Middle frontal gyrus (tissue), 1 donor: ENCODE data around the gene KRT84.

Experiments
- DNase-seq: peaks from one replicate; pipeline ENCODE4 v3.0.0-alpha.2; 2015; ENCODE audit warnings: low spot score; ENCODE audit errors: extremely low spot score

Gene KRT84, protein sequence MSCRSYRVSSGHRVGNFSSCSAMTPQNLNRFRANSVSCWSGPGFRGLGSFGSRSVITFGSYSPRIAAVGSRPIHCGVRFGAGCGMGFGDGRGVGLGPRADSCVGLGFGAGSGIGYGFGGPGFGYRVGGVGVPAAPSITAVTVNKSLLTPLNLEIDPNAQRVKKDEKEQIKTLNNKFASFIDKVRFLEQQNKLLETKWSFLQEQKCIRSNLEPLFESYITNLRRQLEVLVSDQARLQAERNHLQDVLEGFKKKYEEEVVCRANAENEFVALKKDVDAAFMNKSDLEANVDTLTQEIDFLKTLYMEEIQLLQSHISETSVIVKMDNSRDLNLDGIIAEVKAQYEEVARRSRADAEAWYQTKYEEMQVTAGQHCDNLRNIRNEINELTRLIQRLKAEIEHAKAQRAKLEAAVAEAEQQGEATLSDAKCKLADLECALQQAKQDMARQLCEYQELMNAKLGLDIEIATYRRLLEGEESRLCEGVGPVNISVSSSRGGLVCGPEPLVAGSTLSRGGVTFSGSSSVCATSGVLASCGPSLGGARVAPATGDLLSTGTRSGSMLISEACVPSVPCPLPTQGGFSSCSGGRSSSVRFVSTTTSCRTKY

DNA sequence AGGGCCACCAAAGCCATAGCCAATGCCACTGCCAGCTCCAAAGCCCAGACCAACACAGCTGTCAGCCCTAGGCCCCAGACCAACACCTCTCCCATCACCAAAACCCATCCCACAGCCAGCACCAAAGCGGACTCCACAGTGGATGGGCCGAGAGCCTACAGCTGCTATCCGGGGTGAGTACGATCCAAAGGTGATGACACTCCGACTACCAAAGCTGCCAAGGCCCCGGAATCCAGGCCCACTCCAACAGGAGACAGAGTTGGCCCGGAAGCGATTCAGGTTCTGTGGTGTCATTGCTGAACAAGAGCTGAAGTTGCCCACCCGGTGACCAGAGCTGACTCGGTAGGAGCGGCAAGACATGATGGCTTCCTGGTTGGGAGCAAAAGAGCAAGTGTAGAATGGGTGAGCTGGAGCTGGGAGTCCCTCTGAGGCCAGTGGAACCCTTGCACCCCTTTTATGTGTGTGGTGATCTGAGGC, at the start of gene KRT84:
KRT84 (minus strand) TSS at position 427 of the 477 bp plus-strand sequence; CDS start at position 360, 67 bp downstream.
- DNase-seq, result no peak

DNA sequence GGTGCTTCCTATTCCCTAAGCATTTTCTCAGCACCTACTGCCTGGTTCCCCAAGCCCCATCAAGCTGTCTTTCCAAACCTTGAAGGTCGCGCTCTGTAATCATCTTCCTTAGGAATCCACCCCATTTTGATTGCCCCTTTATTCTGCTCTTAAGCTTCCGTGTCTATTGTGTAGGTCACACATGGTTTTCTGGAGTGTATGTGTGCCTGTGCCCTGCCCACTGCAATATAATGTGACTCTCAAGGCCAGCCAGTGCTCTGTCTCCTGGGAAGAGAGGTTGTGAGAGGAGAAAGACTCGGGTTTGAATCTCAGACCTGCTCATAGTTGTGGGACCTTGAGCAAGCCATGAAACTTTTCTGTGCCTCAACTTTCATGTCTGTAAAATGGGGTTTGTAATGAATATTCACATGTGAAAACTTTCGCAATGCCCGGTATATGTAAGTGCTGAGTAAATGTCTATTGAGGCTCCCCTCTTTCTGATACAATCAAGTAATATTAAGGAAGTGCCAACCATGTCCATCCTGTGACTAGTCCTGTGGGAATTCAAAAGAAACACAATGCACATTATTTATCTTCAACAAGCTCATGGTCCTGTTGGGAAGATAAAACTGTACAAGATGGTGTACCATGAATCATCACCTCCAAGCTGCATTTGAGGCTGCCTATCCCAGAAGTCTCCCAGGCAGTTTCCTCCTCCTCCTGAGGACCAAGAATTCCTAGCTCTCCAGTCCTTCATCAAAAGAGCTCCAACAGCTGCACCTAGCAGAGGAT, 49.5 kb upstream of the KRT84 start:
- DNase-seq, result no peak

DNA sequence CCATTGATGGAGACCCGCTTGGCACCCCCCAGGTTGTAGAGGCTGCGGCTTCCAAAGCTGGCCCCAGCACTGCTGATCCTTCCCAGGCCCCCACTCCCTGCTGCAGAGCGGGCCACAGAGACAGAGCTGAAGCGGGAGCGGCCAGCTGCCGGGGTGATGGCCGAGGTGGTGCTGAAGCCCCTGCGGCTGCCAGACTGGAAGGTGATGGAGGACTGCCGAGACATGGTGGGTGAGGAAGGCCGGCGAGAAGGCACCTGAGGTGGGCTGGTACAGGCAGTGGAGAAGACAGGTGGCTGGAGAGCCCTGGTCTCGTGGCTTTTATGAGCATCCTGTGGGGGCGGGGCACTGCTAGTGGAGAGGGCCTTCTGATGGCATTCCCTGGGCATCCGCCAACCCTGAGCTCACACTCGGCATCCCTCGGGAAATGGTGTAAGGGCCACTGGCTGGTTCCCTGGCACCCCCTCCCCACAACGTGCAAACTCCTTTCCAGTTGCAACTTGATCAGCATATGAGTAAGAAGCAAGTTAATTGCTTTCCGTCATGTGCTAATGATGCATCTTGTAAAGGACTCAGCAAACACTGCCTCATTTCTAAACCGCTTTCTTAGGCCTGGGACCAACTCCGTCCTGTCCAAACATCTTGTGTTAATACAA, 48.8 kb upstream of the KRT84 start, which contains the start of gene KRT75:
KRT75 (minus strand) TSS at position 291 of the 653 bp plus-strand sequence; CDS start at position 224, 67 bp downstream.
- no peak for DNase-seq

DNA sequence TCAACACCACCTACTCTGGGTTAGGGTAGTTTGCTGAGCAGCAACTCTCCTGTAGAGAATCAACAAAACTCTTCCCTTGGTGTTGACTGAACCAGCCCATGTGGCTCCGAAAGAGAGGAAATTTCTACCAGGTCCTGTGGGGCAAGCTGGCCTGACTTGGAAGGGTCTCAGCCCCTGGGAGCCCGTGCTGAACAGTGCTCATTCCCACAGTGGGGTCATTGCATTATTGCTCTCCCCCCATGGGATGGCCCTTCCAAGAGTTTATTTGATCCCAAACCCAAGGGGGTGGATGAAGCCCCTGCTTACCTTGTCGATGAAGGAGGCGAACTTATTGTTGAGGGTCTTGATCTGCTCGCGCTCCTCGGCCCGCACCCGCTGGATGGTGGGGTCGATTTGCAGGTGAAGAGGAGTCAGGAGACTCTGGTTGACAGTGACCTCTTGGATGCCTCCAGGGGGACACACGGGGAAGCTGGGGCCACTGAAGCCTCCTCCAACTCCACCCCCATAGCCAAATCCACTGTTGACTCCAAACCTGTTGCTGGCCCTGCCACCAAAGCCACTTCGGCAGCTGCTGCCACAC, 48.1 kb upstream of the KRT84 start:
- no peak for DNase-seq

DNA sequence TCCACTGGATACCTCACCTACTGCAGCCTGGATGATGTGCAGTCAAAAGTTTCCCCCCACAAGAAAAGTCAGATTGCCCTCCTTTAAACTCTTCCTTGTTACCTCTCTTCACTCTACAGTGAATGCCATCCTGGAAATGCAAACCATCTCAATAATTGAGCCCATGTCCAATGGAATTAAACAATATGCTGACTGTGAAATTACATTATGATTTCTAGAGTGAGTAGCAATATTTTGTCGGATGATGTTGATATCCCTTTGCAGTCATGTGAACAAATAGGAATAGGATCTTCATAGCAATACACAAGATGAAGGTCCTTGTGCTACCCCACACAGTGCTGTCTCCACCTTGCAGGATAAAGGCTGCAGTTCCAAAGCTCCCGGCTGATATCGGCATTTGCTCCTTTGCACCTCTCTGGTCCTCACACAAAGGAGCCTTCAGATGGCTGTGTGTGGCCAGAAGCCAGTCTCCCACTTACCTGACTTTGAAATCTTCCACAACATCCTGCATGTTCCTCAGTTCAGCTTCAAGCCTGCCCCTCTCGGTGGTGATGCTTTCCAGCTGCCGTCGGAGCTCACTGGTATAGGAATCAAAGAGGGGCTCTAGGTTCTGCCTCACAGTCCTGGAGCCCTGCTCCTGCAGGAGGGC, 47.2 kb upstream of the KRT84 start:
- no peak for DNase-seq

DNA sequence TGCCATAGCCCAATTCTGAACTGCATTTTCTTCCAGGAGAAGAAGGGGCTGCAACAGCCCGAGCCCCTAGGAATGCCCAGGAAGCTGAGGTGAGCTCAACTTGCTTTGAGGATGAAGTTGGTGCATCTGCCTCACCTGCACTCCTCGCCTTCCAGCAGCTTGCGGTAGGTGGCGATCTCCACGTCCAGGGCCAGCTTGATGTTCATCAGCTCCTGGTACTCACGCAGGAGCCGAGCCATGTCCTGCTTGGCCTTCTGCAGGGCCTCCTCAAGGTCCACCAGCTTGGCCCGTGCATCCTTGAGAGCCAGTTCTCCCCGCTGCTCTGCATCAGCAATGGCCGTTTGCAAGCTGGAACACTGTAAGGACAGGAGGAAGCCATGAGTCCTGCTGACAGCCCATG, 42.7 kb upstream of the KRT84 start:
- no peak for DNase-seq

DNA sequence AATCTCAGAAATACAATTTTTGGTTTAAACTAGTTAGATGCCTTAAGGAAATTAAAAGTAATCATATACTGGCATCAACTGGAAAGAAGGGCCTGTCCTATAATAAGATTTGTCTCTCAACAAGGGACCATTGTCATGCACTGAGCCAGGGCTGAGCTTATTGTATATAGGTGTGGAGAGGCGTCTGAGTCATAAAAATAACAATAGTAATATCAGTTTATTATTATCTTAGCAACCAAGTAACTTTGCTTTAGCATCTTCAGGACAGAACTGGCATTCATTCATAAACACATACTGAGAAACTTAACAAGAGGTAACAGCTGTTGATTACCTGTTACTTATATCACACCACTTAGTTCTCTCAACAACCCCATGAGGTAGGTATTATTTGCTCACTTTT, 41.6 kb upstream of the KRT84 start:
- DNase-seq, result no peak

DNA sequence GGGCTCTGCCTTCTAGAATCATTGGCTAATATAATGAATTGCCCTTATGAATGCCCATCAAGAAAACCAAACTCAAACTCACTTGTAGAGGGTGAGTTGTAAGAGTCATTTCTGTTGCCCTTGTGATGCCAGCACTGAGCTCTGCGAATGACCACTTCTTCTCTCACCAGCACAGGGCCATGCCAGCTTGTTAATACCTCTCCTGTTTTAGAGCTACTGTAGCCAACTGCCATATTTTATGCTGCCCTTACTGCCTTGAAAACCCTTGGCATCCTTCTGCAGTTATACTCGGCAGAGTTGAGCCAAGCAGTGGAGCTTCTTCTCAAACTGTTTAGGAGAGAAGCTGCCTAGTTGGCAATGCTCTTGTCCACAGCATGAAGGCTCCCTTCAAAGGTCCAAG, 40.6 kb upstream of the KRT84 start:
- no peak for DNase-seq

DNA sequence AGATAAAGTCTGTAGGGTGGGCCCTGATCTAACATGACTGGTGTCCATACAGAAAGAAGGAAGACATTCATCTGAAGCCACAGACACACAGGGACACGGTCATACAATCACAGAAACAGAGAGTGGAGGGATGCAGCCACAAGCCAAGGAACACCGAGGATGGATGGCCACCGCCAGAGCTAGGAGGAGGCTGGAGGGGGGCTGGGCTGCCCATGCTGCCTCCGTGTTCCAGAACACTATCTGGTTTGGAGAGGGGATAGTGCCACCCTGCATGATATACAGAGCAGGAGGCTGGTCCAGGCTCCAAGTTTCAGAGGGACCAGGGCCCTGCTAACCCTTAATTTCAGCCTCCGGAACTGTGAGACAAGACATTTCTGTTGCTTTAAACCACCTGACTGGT, 40.0 kb upstream of the KRT84 start:
- no peak for DNase-seq

DNA sequence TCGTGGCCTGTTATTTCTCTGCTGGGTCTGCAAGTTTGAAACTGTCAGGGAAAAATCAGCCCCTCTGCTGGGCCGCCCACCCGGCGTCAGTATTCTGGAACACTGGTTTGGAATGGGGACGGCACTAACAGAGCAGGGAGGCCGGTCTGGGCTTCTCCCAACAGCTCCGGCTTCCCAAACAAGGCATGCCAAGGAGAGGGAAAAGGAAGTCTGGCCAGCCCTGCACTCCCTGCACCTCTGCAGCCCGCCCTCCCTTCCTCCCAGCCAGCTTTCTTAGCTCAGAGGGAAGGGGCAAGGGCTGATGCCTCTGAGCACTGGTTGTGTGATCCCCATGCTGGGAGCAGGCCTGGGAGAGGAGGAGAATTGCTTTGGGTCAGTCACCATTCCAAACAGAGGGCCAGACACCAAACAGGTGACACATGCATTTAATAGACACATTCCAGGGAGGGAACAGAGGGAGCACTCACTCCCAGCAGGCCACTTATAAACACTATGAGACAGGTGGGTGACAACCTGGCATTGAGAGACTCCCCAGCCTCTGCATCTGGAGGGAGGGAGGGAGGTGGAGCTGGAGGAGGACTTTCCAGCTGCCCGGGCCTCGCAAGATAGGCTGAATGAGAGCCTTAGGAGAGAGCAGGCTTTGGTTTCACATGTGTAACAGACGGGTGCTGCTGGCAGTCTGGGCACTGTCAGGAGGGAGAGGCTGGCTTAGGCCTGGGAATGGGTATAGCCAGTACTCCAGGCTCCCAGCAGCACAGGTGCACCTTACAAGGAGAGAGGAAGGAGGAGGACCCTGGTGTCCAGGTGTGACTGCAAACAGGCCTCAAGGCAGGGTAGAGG, 38.4 kb upstream of the KRT84 start:
- no peak for DNase-seq

DNA sequence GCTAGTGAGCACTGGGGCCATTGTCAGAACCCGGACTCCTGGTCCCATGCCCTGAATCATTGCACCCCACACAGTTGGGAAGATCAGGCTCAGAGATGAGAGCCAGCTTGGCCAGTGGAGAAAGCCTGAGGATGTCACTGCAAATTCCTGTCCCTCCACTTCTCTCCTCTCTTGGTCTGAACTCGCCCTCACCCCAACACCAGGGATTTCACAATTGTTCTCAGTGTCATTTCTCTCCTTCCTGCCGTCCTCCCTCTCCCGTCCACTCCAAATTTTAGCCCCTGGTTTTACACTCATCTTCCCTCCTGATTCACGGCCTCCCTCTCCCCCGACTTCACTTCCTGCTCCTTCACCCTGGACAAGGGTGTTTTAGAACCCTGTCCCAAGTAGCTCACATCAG, 37.6 kb upstream of the KRT84 start:
- DNase-seq, result no peak

DNA sequence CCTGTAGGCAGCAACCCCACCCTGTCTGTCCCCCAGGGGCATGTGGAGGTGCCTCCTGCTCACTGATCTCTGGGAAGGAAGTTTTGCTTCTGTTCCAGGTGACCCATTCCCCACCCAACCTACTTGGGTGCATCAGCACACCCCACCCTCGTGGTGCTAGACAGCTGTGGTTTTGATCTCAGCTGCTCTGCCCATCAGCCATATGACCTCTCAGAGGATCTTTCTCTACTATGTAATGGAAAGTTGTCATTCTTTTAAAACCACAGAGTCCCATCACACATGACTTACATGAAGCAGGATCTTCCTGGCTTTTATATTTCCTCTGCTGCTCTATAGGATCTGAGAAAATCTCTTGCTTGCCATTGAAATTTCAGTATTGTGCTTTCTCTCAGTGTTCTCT, 34.2 kb upstream of the KRT84 start:
- DNase-seq, result no peak

DNA sequence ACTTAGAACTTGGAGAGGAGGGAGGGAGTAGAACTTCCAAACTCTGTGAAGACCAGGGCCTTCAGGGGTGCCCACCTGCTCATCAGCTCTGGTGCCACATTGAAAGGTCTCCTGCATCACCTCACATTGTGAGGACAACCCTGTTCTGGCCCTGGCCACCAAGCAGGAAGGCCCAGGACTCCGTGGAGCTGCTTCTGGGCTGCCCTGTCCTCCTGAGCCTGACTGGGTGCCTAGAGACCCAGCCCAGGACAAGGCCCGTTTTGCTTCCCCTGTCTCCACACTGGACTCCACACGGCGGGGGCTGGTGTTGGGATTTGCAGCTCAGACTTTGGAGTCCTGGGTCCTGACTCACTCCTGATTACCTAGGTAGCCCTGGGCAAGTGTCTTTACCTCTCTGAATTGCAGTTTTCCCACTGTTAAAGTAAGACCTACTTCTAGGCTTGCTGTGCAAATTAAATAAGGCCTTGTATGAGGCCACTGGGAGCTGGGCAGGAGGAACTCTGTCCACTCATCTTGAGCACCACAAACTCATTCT, 33.2 kb upstream of the KRT84 start:
- DNase-seq, result no peak

DNA sequence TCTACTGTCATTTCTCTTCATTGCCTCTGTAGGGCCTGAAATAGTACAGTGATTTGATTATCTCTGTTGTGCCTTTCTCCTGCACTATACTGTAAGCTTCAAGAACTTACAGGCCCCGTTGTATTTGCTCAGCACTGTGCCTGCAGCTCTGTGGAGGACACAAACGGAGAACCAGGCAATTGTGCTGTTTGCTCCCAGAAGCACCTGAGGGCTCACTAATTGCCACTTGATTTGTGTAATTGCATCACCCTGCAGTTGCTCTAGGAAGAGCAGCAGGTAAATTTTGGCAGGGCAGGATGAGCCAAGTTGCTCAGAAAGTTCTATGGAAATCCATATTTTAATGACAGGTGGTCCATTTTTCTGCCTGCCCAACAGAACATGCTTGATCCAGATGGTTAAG, 32.3 kb upstream of the KRT84 start:
- DNase-seq, result no peak

DNA sequence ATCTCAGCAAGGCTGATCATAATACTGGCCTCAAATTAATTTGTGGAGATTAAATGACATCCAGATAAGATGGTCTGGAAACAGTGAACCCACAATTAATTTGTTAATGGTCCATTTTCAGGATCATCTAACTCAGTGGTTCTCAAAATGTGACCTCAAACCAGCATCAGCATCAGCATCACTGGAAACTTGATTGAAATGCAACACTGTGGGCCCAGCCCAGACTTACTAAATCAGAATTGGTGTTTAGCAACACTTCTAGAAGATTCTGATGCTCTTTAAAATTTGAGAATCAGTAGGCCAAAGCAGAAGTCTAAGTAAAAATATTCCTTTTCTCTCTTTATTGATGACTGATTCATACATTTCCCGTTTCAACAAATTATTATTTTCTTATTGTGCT, 31.3 kb upstream of the KRT84 start:
- no peak for DNase-seq

DNA sequence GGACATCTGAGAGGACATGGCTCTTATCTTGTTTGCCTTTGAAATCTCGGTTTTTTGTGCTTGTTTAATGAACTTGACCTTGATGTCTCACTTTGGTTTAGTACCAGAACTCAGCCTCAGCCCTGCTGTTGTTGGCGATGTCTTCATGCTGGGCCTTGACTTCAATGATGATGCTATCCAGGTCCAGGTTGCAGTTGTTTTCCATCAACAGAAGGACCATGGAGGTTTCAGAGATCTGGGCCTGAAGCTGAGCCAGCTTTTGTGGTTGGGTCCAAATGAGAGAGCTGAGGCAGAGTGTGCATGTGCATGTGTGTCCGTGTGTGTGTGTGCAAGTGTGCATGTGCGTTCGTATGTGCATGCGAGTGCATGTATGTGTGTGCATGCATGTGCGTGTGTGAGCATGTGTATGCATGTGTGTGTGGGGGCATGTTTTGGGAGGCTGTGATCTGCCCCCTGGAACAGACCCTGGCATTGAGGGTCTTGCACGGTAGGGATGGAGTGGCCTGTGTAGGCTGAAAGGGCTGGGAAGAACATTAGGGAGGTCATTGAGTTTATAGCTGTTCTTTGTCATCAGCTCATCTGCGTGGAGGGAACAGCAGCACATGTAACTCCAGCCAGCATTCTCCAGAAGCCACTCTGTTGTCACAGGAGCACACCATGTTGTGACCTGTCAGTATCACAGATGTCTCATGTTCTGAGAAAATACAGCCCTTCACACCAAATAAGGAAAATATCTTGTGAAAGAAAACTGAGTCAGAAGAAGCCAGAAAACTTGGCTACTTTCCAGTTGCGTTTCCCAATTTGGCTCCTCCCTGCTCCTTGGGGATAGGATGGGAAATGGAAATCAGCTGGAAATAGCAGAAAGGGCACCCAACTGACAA, 30.7 kb upstream of the KRT84 start:
- DNase-seq, result no peak

DNA sequence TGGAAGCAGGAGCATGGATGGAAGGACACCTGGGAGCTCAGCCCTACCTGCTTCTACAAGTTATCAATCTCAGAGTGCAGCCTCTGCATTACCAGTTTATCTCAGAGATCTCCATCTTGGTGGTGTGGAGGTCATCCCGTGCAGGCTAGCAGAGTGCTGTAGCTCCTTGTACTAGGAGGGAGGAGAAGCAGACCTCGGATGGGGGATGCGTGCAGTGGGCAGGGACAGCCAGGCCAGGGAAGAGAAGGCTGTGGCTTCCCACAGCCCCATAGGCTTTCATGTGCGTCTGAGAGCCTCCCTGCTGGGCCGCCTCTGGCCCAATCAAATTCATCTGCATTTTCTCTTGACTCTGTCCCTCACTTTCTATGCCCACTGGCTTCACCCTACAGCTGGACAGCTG, 29.5 kb upstream of the KRT84 start:
- DNase-seq, result no peak

DNA sequence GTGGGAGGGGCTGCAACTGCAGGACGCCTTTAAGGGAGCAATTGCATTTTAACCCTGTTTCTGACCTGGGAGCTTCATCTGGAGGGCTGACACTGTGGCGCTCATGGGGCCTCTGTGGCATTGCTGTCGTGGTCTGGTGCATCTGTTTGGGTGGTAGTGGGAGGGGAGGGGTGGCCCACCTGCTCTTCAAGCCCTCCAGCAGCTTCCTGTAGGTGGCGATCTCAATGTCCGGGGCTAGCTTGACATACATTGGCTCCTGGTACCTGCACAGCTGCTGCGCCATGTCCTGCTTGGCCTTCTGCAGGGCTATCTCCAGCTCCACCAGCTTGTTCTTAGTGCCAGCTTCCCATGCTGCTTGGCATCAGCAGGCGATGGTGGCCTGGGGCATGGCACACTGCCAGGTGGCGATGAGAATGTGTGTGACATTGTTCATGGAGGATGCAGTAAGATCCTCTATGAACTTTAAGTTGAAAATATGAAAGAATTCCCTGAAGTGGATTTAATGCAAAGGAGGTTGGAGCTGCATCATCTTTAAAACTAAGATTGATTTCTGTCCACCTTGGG, 28.4 kb upstream of the KRT84 start:
- DNase-seq, result no peak
